ENCODE data around the gene ACER3.

ACER3 gene

GRCh38 chr11:77068457-77069335 is 208.0 kb downstream of the ACER3 start (continued):
- no peak for TF ChIP-seq CSRNP3 (CRISPR knock-in tag; IDR thresholded peaks at IDR 0.05)
- TF ChIP-seq ZFP3 (CRISPR knock-in tag; IDR thresholded peaks at IDR 0.05), result no peak
- TF ChIP-seq ZNF8 (CRISPR knock-in tag; IDR thresholded peaks at IDR 0.05), result no peak
- no peak for TF ChIP-seq CSDC2 (CRISPR knock-in tag; IDR thresholded peaks at IDR 0.05)
- TF ChIP-seq CREB5 (CRISPR knock-in tag; IDR thresholded peaks at IDR 0.05; ENCODE audit: low read depth), result no peak

- ATAC-seq, result no peak
- TF ChIP-seq TOX (CRISPR knock-in tag; IDR thresholded peaks at IDR 0.05; ENCODE audit: borderline replicate concordance) (no peak), PPARA (CRISPR knock-in tag; IDR thresholded peaks at IDR 0.05; ENCODE audit: borderline replicate concordance) (no peak), CSRNP3 (CRISPR knock-in tag; IDR thresholded peaks at IDR 0.05) (no peak), POU6F1 (CRISPR knock-in tag; IDR thresholded peaks at IDR 0.05; ENCODE audit: borderline replicate concordance, low read depth) (no peak), CREB5 (CRISPR knock-in tag; IDR thresholded peaks at IDR 0.05; ENCODE audit: low read depth) (no peak)
Measured at GRCh38 chr11:77069336-77069968, 208.7 kb downstream of the ACER3 start.

GRCh38 chr11:77069969-77070582 is 209.4 kb downstream of the ACER3 start:
- no peak for TF ChIP-seq PATZ1 (CRISPR knock-in tag; IDR thresholded peaks at IDR 0.05; ENCODE audit: borderline replicate concordance)
- TF ChIP-seq ZNF70 (CRISPR knock-in tag; IDR thresholded peaks at IDR 0.05), result no peak
- TF ChIP-seq ESRRG (CRISPR knock-in tag; IDR thresholded peaks at IDR 0.05), result no peak
- no peak for TF ChIP-seq POU6F1 (CRISPR knock-in tag; IDR thresholded peaks at IDR 0.05; ENCODE audit: borderline replicate concordance, low read depth)
- TF ChIP-seq OSR1 (CRISPR knock-in tag; IDR thresholded peaks at IDR 0.05), result no peak
- no peak for TF ChIP-seq ZFP3 (CRISPR knock-in tag; IDR thresholded peaks at IDR 0.05)
- no peak for TF ChIP-seq ISL1 (CRISPR knock-in tag; IDR thresholded peaks at IDR 0.05)
- no peak for TF ChIP-seq TOX (CRISPR knock-in tag; IDR thresholded peaks at IDR 0.05; ENCODE audit: borderline replicate concordance)
- no peak for TF ChIP-seq SNAI2 (CRISPR knock-in tag; IDR thresholded peaks at IDR 0.05)
- no peak for TF ChIP-seq ZFP30 (CRISPR knock-in tag; IDR thresholded peaks at IDR 0.05)
- no peak for TF ChIP-seq ZC3H10 (CRISPR knock-in tag; IDR thresholded peaks at IDR 0.05)
- TF ChIP-seq ZNF8 (CRISPR knock-in tag; IDR thresholded peaks at IDR 0.05), result no peak
- no peak for ATAC-seq

All from SK-N-SH treated with all-trans-retinoic acid at 6 μM for 48 hours (cell line).